ENCODE data around the gene DHCR24. TPM values are rescaled to one million over a fixed set of nuclear protein-coding genes. Genes with fewer than 3 reads are reported as not detected.

DHCR24 gene
- total RNA-seq, 1 donor from 2014 or later = 168 TPM

- no peaks in the 10 kb centered on the region for H3K79me2 ChIP-seq (ENCODE audit: insufficient read depth, low read length)
- peaks cover 7% of the 10 kb centered on the region for H3K4me1 Mint-ChIP-seq (ENCODE audit: low read depth, unreplicated experiment)
- peaks cover 16% of the 10 kb centered on the region for H3K4me1 ChIP-seq (ENCODE audit: insufficient read depth, low read length)
- H2AFZ ChIP-seq (ENCODE audit: low read depth, low read length) = no peak overlapping the region
- no peaks in the 10 kb centered on the region for H4K20me1 ChIP-seq (ENCODE audit: insufficient read depth, low read length)
- DNase-seq (ENCODE audit: low read depth) = no peak
- H3K4me2 ChIP-seq (ENCODE audit: low read length) = no peak overlapping the region
- no peaks in the 10 kb centered on the region for H3K36me3 Mint-ChIP-seq (ENCODE audit: low read depth, unreplicated experiment)
- peaks cover 7% of the 10 kb centered on the region for H3K9me3 Mint-ChIP-seq (ENCODE audit: unreplicated experiment)
- no peaks in the 10 kb centered on the region for H3K9me3 ChIP-seq (ENCODE audit: insufficient read depth, low read depth, low read length)
- no peak overlapping the region for H3K4me3 Mint-ChIP-seq (ENCODE audit: unreplicated experiment)
- no peak overlapping the region for H3K4me3 ChIP-seq (ENCODE audit: insufficient read depth, low read depth, low read length)
- H3K27me3 ChIP-seq (ENCODE audit: insufficient read depth, low read length) = no peaks in the 10 kb centered on the region
- FAIRE-seq = no peak
- no peak for TF ChIP-seq EZH2 (IDR thresholded peaks at IDR 0.05; ENCODE audit: insufficient read depth, low read length)
- no peak for TF ChIP-seq CTCF (IDR thresholded peaks at IDR 0.05; ENCODE audit: insufficient read depth, low read depth, low read length)
- H3K27ac ChIP-seq (ENCODE audit: low read depth, low read length) = no peak overlapping the region
- H3K9ac ChIP-seq (ENCODE audit: low read length) = no peak overlapping the region
- peaks cover 2% of the 10 kb centered on the region for H3K27me3 Mint-ChIP-seq (ENCODE audit: low read depth, unreplicated experiment)
- no peaks in the 10 kb centered on the region for H3K36me3 ChIP-seq (ENCODE audit: insufficient read depth, low read length)
- no peak overlapping the region for H3K27ac Mint-ChIP-seq (ENCODE audit: unreplicated experiment)
These were observed 42.7 kb upstream of the DHCR24 start for GRCh38 chr1:54929700-54930099.

- Histone ChIP-seq H3K4me1 (ENCODE audit: insufficient read depth, low read length) (peaks cover 8% of the 10 kb centered on the region), H3K36me3 (ENCODE audit: insufficient read depth, low read length) (no peaks in the 10 kb centered on the region), H2AFZ (ENCODE audit: low read depth, low read length) (no peak overlapping the region), H3K9ac (ENCODE audit: low read length) (no peak overlapping the region), H3K79me2 (ENCODE audit: insufficient read depth, low read length) (no peaks in the 10 kb centered on the region), H4K20me1 (ENCODE audit: insufficient read depth, low read length) (no peaks in the 10 kb centered on the region), H3K27ac (ENCODE audit: low read depth, low read length) (no peak overlapping the region), H3K4me3 (ENCODE audit: insufficient read depth, low read depth, low read length) (no peak overlapping the region), H3K27me3 (ENCODE audit: insufficient read depth, low read length) (no peaks in the 10 kb centered on the region), H3K4me2 (ENCODE audit: low read length) (no peak overlapping the region), H3K9me3 (ENCODE audit: insufficient read depth, low read depth, low read length) (no peaks in the 10 kb centered on the region)
- Mint-ChIP-seq H3K27ac (ENCODE audit: unreplicated experiment) (no peak overlapping the region), H3K27me3 (ENCODE audit: low read depth, unreplicated experiment) (peaks cover 2% of the 10 kb centered on the region), H3K4me1 (ENCODE audit: low read depth, unreplicated experiment) (peaks cover 7% of the 10 kb centered on the region), H3K4me3 (ENCODE audit: unreplicated experiment) (no peak overlapping the region), H3K36me3 (ENCODE audit: low read depth, unreplicated experiment) (no peaks in the 10 kb centered on the region), H3K9me3 (ENCODE audit: unreplicated experiment) (peaks cover 3% of the 10 kb centered on the region)
- DNase-seq (ENCODE audit: low read depth) (no peak), FAIRE-seq (no peak)
- TF ChIP-seq EZH2 (IDR thresholded peaks at IDR 0.05; ENCODE audit: insufficient read depth, low read length) = no peak
These were observed 41.3 kb upstream of the DHCR24 start for GRCh38 chr1:54928327-54928726.

GRCh38 chr1:54927472-54928240, 40.7 kb upstream of the DHCR24 start:
- Histone ChIP-seq H3K27me3 (ENCODE audit: insufficient read depth, low read length) (peaks cover 2% of the 10 kb centered on the region), H3K9ac (ENCODE audit: low read length) (no peak overlapping the region), H3K4me1 (ENCODE audit: insufficient read depth, low read length) (peaks cover 8% of the 10 kb centered on the region), H3K27ac (ENCODE audit: low read depth, low read length) (no peak overlapping the region), H3K4me2 (ENCODE audit: low read length) (peak overlapping the region; percentile 10), H2AFZ (ENCODE audit: low read depth, low read length) (no peak overlapping the region), H4K20me1 (ENCODE audit: insufficient read depth, low read length) (no peaks in the 10 kb centered on the region), H3K4me3 (ENCODE audit: insufficient read depth, low read depth, low read length) (no peak overlapping the region), H3K79me2 (ENCODE audit: insufficient read depth, low read length) (no peaks in the 10 kb centered on the region), H3K9me3 (ENCODE audit: insufficient read depth, low read depth, low read length) (no peaks in the 10 kb centered on the region), H3K36me3 (ENCODE audit: insufficient read depth, low read length) (no peaks in the 10 kb centered on the region)
- Mint-ChIP-seq H3K36me3 (ENCODE audit: low read depth, unreplicated experiment) (no peaks in the 10 kb centered on the region), H3K4me1 (ENCODE audit: low read depth, unreplicated experiment) (peaks cover 7% of the 10 kb centered on the region), H3K4me3 (ENCODE audit: unreplicated experiment) (no peak overlapping the region), H3K27ac (ENCODE audit: unreplicated experiment) (no peak overlapping the region), H3K27me3 (ENCODE audit: low read depth, unreplicated experiment) (peaks cover 4% of the 10 kb centered on the region), H3K9me3 (ENCODE audit: unreplicated experiment) (peaks cover 3% of the 10 kb centered on the region)
- TF ChIP-seq EZH2 (IDR thresholded peaks at IDR 0.05; ENCODE audit: insufficient read depth, low read length) (no peak), CTCF (IDR thresholded peaks at IDR 0.05; ENCODE audit: insufficient read depth, low read depth, low read length) (no peak)
- DNase-seq (ENCODE audit: low read depth) = peak; percentile 29
- no peak for FAIRE-seq

Measured in astrocyte (in vitro differentiated cells and primary cell).